Activated CD8-positive, alpha-beta memory T cell treated with anti-CD3 and anti-CD28 coated beads, Interleukin-2, amount 10 ng/mL, durations not matched to agents 7 days and 5 days (primary cell): ENCODE results near the gene SAPCD2. TPM values are rescaled to one million over a fixed set of nuclear protein-coding genes. Genes with fewer than 3 reads are reported as not detected.

Experiments used
- ATAC-seq: fragments of 150-1000 bp; cut with Tn5 transposase; one replicate; pipeline ENCODE4 v1.10.0; 2021; ENCODE audit warnings: moderate library complexity
- CTCF ChIA-PET: fragments of 350-600 bp; sonication (Branson Sonifier 250); formaldehyde crosslinking; loops from one replicate; lab custom pipeline; 2021; ENCODE audit warnings: antibody characterized with exemption; lab: Charles Lee
- DNase-seq: peaks from one replicate; pipeline ENCODE4 v3.0.0-alpha.2; 2020
- H3K27ac Mint-ChIP-seq: one replicate; pipeline ENCODE4 v1.8.0; 2021; ENCODE audit warnings: mild to moderate bottlenecking, mixed read lengths
- H3K27me3 Mint-ChIP-seq: one replicate; pipeline ENCODE4 v1.8.0; 2021; ENCODE audit warnings: mixed read lengths
- H3K36me3 Mint-ChIP-seq: one replicate; pipeline ENCODE4 v1.8.0; 2021; ENCODE audit warnings: mild to moderate bottlenecking, mixed read lengths
- H3K4me1 Mint-ChIP-seq: one replicate; pipeline ENCODE4 v1.8.0; 2021; ENCODE audit warnings: mixed read lengths
- H3K4me3 Mint-ChIP-seq: one replicate; pipeline ENCODE4 v1.8.0; 2021; ENCODE audit warnings: mild to moderate bottlenecking, moderate library complexity, mixed read lengths
- H3K9me3 Mint-ChIP-seq: one replicate; pipeline ENCODE4 v1.8.0; 2022; ENCODE audit warnings: low read depth, mixed read lengths
- total RNA-seq, 2 experiments: library from RNA; stranded (reverse); gene quantifications; one replicate each; pipeline ENCODE4 v1.2.3, GENCODE V29; 2021

Gene SAPCD2
- total RNA-seq, 2 experiments from 2014 or later, result 31.9 to 40.1 TPM

GRCh38 chr9:137023157-137023556 is 47.2 kb downstream of the SAPCD2 start:
- no peak overlapping the region for H3K27ac Mint-ChIP-seq
- DNase-seq (no peak), ATAC-seq (no peak)
- no peaks in the 10 kb centered on the region for H3K9me3 Mint-ChIP-seq
- no peak overlapping the region for H3K4me3 Mint-ChIP-seq
- CTCF ChIA-PET, result interaction anchor here (1.4 to 10.2 kb wide), 3 partner anchors 13 to 47 kb away, joined by 4 to 98 read pairs (median 79); partner anchors contain the start of gene SAPCD2
- H3K4me1 Mint-ChIP-seq, result peaks cover 20% of the 10 kb centered on the region
- H3K27me3 Mint-ChIP-seq, result peaks cover 3% of the 10 kb centered on the region
- no peaks in the 10 kb centered on the region for H3K36me3 Mint-ChIP-seq

- CTCF ChIA-PET, result interaction anchor here (0.6 to 10.2 kb wide), 5 partner anchors 13 to 214 kb away, joined by 3 to 98 read pairs (median 4); partner anchors contain the start of gene SAPCD2
- H3K4me3 Mint-ChIP-seq, result no peak overlapping the region
- H3K9me3 Mint-ChIP-seq, result no peaks in the 10 kb centered on the region
- no peaks in the 10 kb centered on the region for H3K36me3 Mint-ChIP-seq
- H3K27ac Mint-ChIP-seq, result no peak overlapping the region
- H3K4me1 Mint-ChIP-seq, result peaks cover 20% of the 10 kb centered on the region
- peaks cover 3% of the 10 kb centered on the region for H3K27me3 Mint-ChIP-seq
- ATAC-seq (no peak), DNase-seq (no peak)
Measured at GRCh38 chr9:137022662-137023008, 47.7 kb downstream of the SAPCD2 start.

- CTCF ChIA-PET, result interaction anchor here (0.6 to 9.7 kb wide), 5 partner anchors 14 to 214 kb away, joined by 3 to 79 read pairs (median 4); no protein-coding TSS in a partner anchor
- peak; percentile 87 for DNase-seq
- Mint-ChIP-seq H3K9me3 (no peaks in the 10 kb centered on the region), H3K4me3 (no peak overlapping the region), H3K27me3 (peaks cover under 1% of the 10 kb centered on the region), H3K36me3 (no peaks in the 10 kb centered on the region), H3K27ac (no peak overlapping the region), H3K4me1 (peaks cover 18% of the 10 kb centered on the region)
- ATAC-seq, result peak; percentile 85
Measured at GRCh38 chr9:137021979-137022661, 48.2 kb downstream of the SAPCD2 start.

- CTCF ChIA-PET, result interaction anchor here (0.7 to 9.7 kb wide), 9 partner anchors 8 to 233 kb away, joined by 3 to 79 read pairs (median 4); partner anchors contain the start of gene ABCA2
- Mint-ChIP-seq H3K9me3 (no peaks in the 10 kb centered on the region), H3K36me3 (no peaks in the 10 kb centered on the region), H3K4me3 (no peak overlapping the region), H3K27me3 (no peaks in the 10 kb centered on the region), H3K4me1 (peaks cover 16% of the 10 kb centered on the region), H3K27ac (no peak overlapping the region)
- DNase-seq (no peak), ATAC-seq (no peak)
Measured at GRCh38 chr9:137021568-137021978, 48.8 kb downstream of the SAPCD2 start.

GRCh38 chr9:137020771-137021567 is 49.4 kb downstream of the SAPCD2 start:
- Mint-ChIP-seq H3K27me3 (no peaks in the 10 kb centered on the region), H3K27ac (no peak overlapping the region), H3K9me3 (no peaks in the 10 kb centered on the region), H3K36me3 (no peaks in the 10 kb centered on the region), H3K4me3 (no peak overlapping the region), H3K4me1 (peaks cover 14% of the 10 kb centered on the region)
- ATAC-seq, result no peak
- CTCF ChIA-PET, result interaction anchor here (0.7 to 9.7 kb wide), 8 partner anchors 8 to 233 kb away, joined by 3 to 79 read pairs (median 4); partner anchors contain the start of genes ABCA2 and FUT7
- DNase-seq, result no peak

- Mint-ChIP-seq H3K36me3 (peaks cover 1% of the 10 kb centered on the region), H3K4me1 (peaks cover 14% of the 10 kb centered on the region), H3K4me3 (no peak overlapping the region), H3K27me3 (no peaks in the 10 kb centered on the region), H3K27ac (no peak overlapping the region), H3K9me3 (no peaks in the 10 kb centered on the region)
- ATAC-seq (no peak), DNase-seq (no peak)
- CTCF ChIA-PET, result interaction anchor here (1.0 to 9.7 kb wide), 5 partner anchors 9 to 72 kb away, joined by 3 to 79 read pairs (median 7); partner anchors contain the start of genes ABCA2 and FUT7
Measured at GRCh38 chr9:137019891-137020683, 50.3 kb downstream of the SAPCD2 start.

- no peaks in the 10 kb centered on the region for H3K9me3 Mint-ChIP-seq
- H3K27ac Mint-ChIP-seq, result no peak overlapping the region
- DNase-seq (no peak), ATAC-seq (no peak)
- peaks cover 7% of the 10 kb centered on the region for H3K4me1 Mint-ChIP-seq
- H3K36me3 Mint-ChIP-seq, result peaks cover 1% of the 10 kb centered on the region
- no peak overlapping the region for H3K4me3 Mint-ChIP-seq
- H3K27me3 Mint-ChIP-seq, result no peaks in the 10 kb centered on the region
- CTCF ChIA-PET, result interaction anchor here (1.0 to 4.4 kb wide), 2 partner anchors 10 to 11 kb away, joined by 3 to 19 read pairs; partner anchors contain the start of gene ABCA2
Measured at GRCh38 chr9:137018761-137019559, 51.4 kb downstream of the SAPCD2 start.

GRCh38 chr9:137017791-137018497 is 52.4 kb downstream of the SAPCD2 start:
- CTCF ChIA-PET, result interaction anchor here (4.4 kb wide), 1 partner anchor 11 kb away, joined by 19 read pairs; the partner anchor contains the start of gene ABCA2
- no peak overlapping the region for H3K4me3 Mint-ChIP-seq
- H3K27ac Mint-ChIP-seq, result no peak overlapping the region
- peaks cover 4% of the 10 kb centered on the region for H3K4me1 Mint-ChIP-seq
- peaks cover 1% of the 10 kb centered on the region for H3K36me3 Mint-ChIP-seq
- ATAC-seq, result no peak
- DNase-seq, result no peak
- no peaks in the 10 kb centered on the region for H3K27me3 Mint-ChIP-seq
- H3K9me3 Mint-ChIP-seq, result no peaks in the 10 kb centered on the region

- Mint-ChIP-seq H3K27ac (no peak overlapping the region), H3K36me3 (peaks cover 1% of the 10 kb centered on the region)
- ATAC-seq, result no peak
Measured at GRCh38 chr9:137017071-137017470, 53.3 kb downstream of the SAPCD2 start.

GRCh38 chr9:137016436-137016835 is 53.9 kb downstream of the SAPCD2 start:
- Mint-ChIP-seq H3K4me3 (no peak overlapping the region), H3K36me3 (peaks cover 1% of the 10 kb centered on the region), H3K27me3 (no peaks in the 10 kb centered on the region), H3K27ac (no peak overlapping the region), H3K9me3 (no peaks in the 10 kb centered on the region), H3K4me1 (peaks cover 2% of the 10 kb centered on the region)
- DNase-seq (no peak), ATAC-seq (no peak)
- CTCF ChIA-PET, result interaction anchor here (2.6 kb wide), 1 partner anchor 12 kb away, joined by 8 read pairs; the partner anchor contains the start of gene ABCA2

More at GRCh38 chr9:137017071-137017470, 53.3 kb downstream of the SAPCD2 start:
- CTCF ChIA-PET, result interaction anchor here (4.4 kb wide), 1 partner anchor 12 kb away, joined by 19 read pairs; the partner anchor contains the start of gene ABCA2
- Mint-ChIP-seq H3K4me3 (no peak overlapping the region), H3K27me3 (no peaks in the 10 kb centered on the region), H3K4me1 (peaks cover 3% of the 10 kb centered on the region), H3K9me3 (no peaks in the 10 kb centered on the region)
- DNase-seq, result no peak

- H3K9me3 Mint-ChIP-seq, result no peaks in the 10 kb centered on the region
- H3K27ac Mint-ChIP-seq, result no peak overlapping the region
- peaks cover 1% of the 10 kb centered on the region for H3K36me3 Mint-ChIP-seq
- H3K27me3 Mint-ChIP-seq, result no peaks in the 10 kb centered on the region
- ATAC-seq (no peak), DNase-seq (no peak)
- peaks cover 2% of the 10 kb centered on the region for H3K4me1 Mint-ChIP-seq
- CTCF ChIA-PET, result interaction anchor here (2.6 kb wide), 1 partner anchor 13 kb away, joined by 8 read pairs; the partner anchor contains the start of gene ABCA2
- H3K4me3 Mint-ChIP-seq, result no peak overlapping the region
Measured at GRCh38 chr9:137015976-137016375, 54.4 kb downstream of the SAPCD2 start.
